Measurements from ENCODE around the gene ACP4. TPM values are rescaled to one million over a fixed set of nuclear protein-coding genes. Genes with fewer than 3 reads are reported as not detected.

Gene ACP4
- total and polyA plus RNA-seq, 2 donors (not counting 1 experiment from before 2014, with no cell fraction given), result not detected

GRCh38 chr19:50836543-50837195, 46.5 kb downstream of the ACP4 start:
- H3K27ac Mint-ChIP-seq, result peak overlapping the region; percentile 7
- peak overlapping the region; percentile 74 for H2AFZ ChIP-seq (ENCODE audit: insufficient read depth, low read depth, low read length, poor library complexity, severe bottlenecking)
- TF ChIP-seq EZH2 (IDR thresholded peaks at IDR 0.05; ENCODE audit: borderline replicate concordance, insufficient read depth, low read depth, low read length, poor library complexity, severe bottlenecking), result no peak
- no peak for TF ChIP-seq CTCF (IDR thresholded peaks at IDR 0.05)
- WGBS (ENCODE audit: insufficient coverage), result 53% methylated on average over 17 of the region's 19 CpGs
- peaks cover 26% of the 10 kb centered on the region for H3K4me1 Mint-ChIP-seq
- H3K4me1 ChIP-seq (ENCODE audit: control insufficient read depth in 2 of 2, insufficient read depth in 2 of 2, low read length in 2 of 2), result peaks cover 11 to 14% of the 10 kb centered on the region in 2 donors
- peaks cover 0 to 7% (median 0%) of the 10 kb centered on the region in 3 donors for H3K9me3 ChIP-seq (ENCODE audit: control extremely low read depth in 1 of 3, control insufficient read depth in 2 of 3, insufficient read depth in 1 of 3, low read length in 2 of 3)
- peak overlapping the region; percentile 66 for H3K9ac ChIP-seq (ENCODE audit: low read length)
- H3K27me3 Mint-ChIP-seq, result peaks cover 38% of the 10 kb centered on the region
- POLR2A ChIA-PET, result no interaction called here
- DNase-seq, result no peak
- intact Hi-C loops (cut with micrococcal nuclease), result loop anchor here (1.0 to 5.0 kb wide), 2 partner anchors 18 to 61 kb away; no protein-coding TSS in a partner anchor
- peak overlapping the region; percentile 73 for H3K4me2 ChIP-seq (replicated peaks; ENCODE audit: low read depth, low read length, poor library complexity, severe bottlenecking)
- no peaks in the 10 kb centered on the region for H4K20me1 ChIP-seq (ENCODE audit: control insufficient read depth, insufficient read depth, low read length, poor library complexity, severe bottlenecking)
- CTCF ChIA-PET, result interaction anchor here (1.3 to 3.2 kb wide), 2 partner anchors 53 to 85 kb away, joined by 3 to 11 read pairs; no protein-coding TSS in a partner anchor
- H3K27me3 ChIP-seq (replicated peaks in 1 of 4; ENCODE audit: control extremely low read depth in 1 of 4, control insufficient read depth in 3 of 4, insufficient read depth in 4 of 4, low read length in 3 of 4), result peaks cover 0 to 42% (median 2%) of the 10 kb centered on the region in 4 experiments
- no peaks in the 10 kb centered on the region for H3K9me3 Mint-ChIP-seq (ENCODE audit: insufficient read depth)
- peak overlapping the region; percentile 88 for H3K4me3 Mint-ChIP-seq
- ATAC-seq (ENCODE audit: low read depth), result no peak
- no peak overlapping the region for H3K27ac ChIP-seq (ENCODE audit: low read length in 2 of 2)
- H3K36me3 ChIP-seq (replicated peaks in 1 of 2; ENCODE audit: control extremely low read depth in 1 of 2, control insufficient read depth in 1 of 2, extremely low read depth in 1 of 2, insufficient read depth in 2 of 2, low read length in 1 of 2), result no peaks in the 10 kb centered on the region
- H3K4me3 ChIP-seq (ENCODE audit: control extremely low read depth in 1 of 5, extremely low read depth in 1 of 5, insufficient read depth in 1 of 5, low read depth in 2 of 5, low read length in 4 of 5), result no peak overlapping the region
- no peaks in the 10 kb centered on the region for H3K79me2 ChIP-seq (ENCODE audit: control insufficient read depth, insufficient read depth, low read length)

- Histone ChIP-seq H3K27ac (ENCODE audit: low read length in 2 of 2) (no peak overlapping the region), H4K20me1 (ENCODE audit: control insufficient read depth, insufficient read depth, low read length, poor library complexity, severe bottlenecking) (no peaks in the 10 kb centered on the region), H3K4me2 (replicated peaks; ENCODE audit: low read depth, low read length, poor library complexity, severe bottlenecking) (no peak overlapping the region), H3K9ac (ENCODE audit: low read length) (no peak overlapping the region), H3K4me3 (ENCODE audit: control extremely low read depth in 1 of 5, extremely low read depth in 1 of 5, insufficient read depth in 1 of 5, low read depth in 2 of 5, low read length in 4 of 5) (no peak overlapping the region), H3K79me2 (ENCODE audit: control insufficient read depth, insufficient read depth, low read length) (no peaks in the 10 kb centered on the region), H2AFZ (ENCODE audit: insufficient read depth, low read depth, low read length, poor library complexity, severe bottlenecking) (no peak overlapping the region), H3K36me3 (replicated peaks in 1 of 2; ENCODE audit: control extremely low read depth in 1 of 2, control insufficient read depth in 1 of 2, extremely low read depth in 1 of 2, insufficient read depth in 2 of 2, low read length in 1 of 2) (no peaks in the 10 kb centered on the region), H3K4me1 (ENCODE audit: control insufficient read depth in 2 of 2, insufficient read depth in 2 of 2, low read length in 2 of 2) (peaks cover 11 to 14% of the 10 kb centered on the region in 2 donors), H3K27me3 (replicated peaks in 1 of 4; ENCODE audit: control extremely low read depth in 1 of 4, control insufficient read depth in 3 of 4, insufficient read depth in 4 of 4, low read length in 3 of 4) (peaks cover 0 to 41% (median 2%) of the 10 kb centered on the region in 4 experiments), H3K9me3 (ENCODE audit: control extremely low read depth in 1 of 3, control insufficient read depth in 2 of 3, insufficient read depth in 1 of 3, low read length in 2 of 3) (peaks cover 0 to 10% (median 0%) of the 10 kb centered on the region in 3 donors)
- H3K4me1 Mint-ChIP-seq, result peaks cover 26% of the 10 kb centered on the region
- H3K27ac Mint-ChIP-seq, result no peak overlapping the region
- peaks cover under 1% of the 10 kb centered on the region for H3K9me3 Mint-ChIP-seq (ENCODE audit: insufficient read depth)
- TF ChIP-seq EZH2 (IDR thresholded peaks at IDR 0.05; ENCODE audit: borderline replicate concordance, insufficient read depth, low read depth, low read length, poor library complexity, severe bottlenecking) (no peak), CTCF (IDR thresholded peaks at IDR 0.05) (no peak)
- H3K27me3 Mint-ChIP-seq, result peaks cover 35% of the 10 kb centered on the region
- POLR2A ChIA-PET, result no interaction called here
- no peak for DNase-seq
- intact Hi-C loops (cut with micrococcal nuclease), result loop anchor here (5.0 kb wide), 1 partner anchor 60 kb away; no protein-coding TSS in a partner anchor
- CTCF ChIA-PET, result interaction anchor here (1.3 to 3.2 kb wide), 2 partner anchors 52 to 84 kb away, joined by 3 to 11 read pairs; no protein-coding TSS in a partner anchor
- no peak for ATAC-seq (ENCODE audit: low read depth)
- H3K4me3 Mint-ChIP-seq, result peak overlapping the region; percentile 88
- WGBS (ENCODE audit: insufficient coverage), result 86% methylated on average over 8 of the region's 10 CpGs
Observed at GRCh38 chr19:50837300-50837699, 47.1 kb downstream of the ACP4 start.
